GM21786 (cell line): ENCODE measurements around the gene SOX13.
"Not testable (repeated sequence)": the region's sequence is repeated elsewhere in the genome, so short reads cannot be mapped to it uniquely, and the experiment has no call there.

Source experiments
- ATAC-seq: cut with Tn5 transposase; IDR thresholded peaks from one replicate; pipeline ENCODE4 v1.9.1; 2021; ENCODE audit not compliant: unreplicated experiment

Gene SOX13

GRCh38 chr1:204085876-204086275 lies 13.0 kb downstream of the SOX13 start:
- ATAC-seq: no peak

- no peak for ATAC-seq
These were observed 14.4 kb downstream of the SOX13 start for GRCh38 chr1:204087181-204087892.

GRCh38 chr1:204087893-204088528 lies 15.1 kb downstream of the SOX13 start:
- ATAC-seq: no peak

- no peak for ATAC-seq
These were observed 15.7 kb downstream of the SOX13 start for GRCh38 chr1:204088596-204088995.

GRCh38 chr1:204089044-204089751 lies 16.3 kb downstream of the SOX13 start:
- no peak for ATAC-seq

GRCh38 chr1:204090132-204090531 lies 17.2 kb downstream of the SOX13 start:
- not testable (repeated sequence) for ATAC-seq

- ATAC-seq: no peak
These were observed 18.2 kb downstream of the SOX13 start for GRCh38 chr1:204091066-204091465.

- ATAC-seq: no peak
These were observed 18.9 kb downstream of the SOX13 start for GRCh38 chr1:204091787-204092312.

- no peak for ATAC-seq
These were observed 19.9 kb downstream of the SOX13 start for GRCh38 chr1:204092632-204093420.

- no peak for ATAC-seq
These were observed 20.5 kb downstream of the SOX13 start for GRCh38 chr1:204093421-204093717.

GRCh38 chr1:204093781-204094180 lies 20.9 kb downstream of the SOX13 start:
- no peak for ATAC-seq

GRCh38 chr1:204094313-204094729 lies 21.4 kb downstream of the SOX13 start:
- no peak for ATAC-seq

- ATAC-seq: no peak
These were observed 22.1 kb downstream of the SOX13 start for GRCh38 chr1:204094856-204095634.

GRCh38 chr1:204096931-204097330 lies 24.0 kb downstream of the SOX13 start:
- no peak for ATAC-seq

GRCh38 chr1:204098683-204099082 lies 25.8 kb downstream of the SOX13 start:
- ATAC-seq: no peak

- ATAC-seq: not testable (repeated sequence)
These were observed 26.8 kb downstream of the SOX13 start for GRCh38 chr1:204099754-204100153.

- no peak for ATAC-seq
These were observed 29.2 kb downstream of the SOX13 start for GRCh38 chr1:204102029-204102611.

- ATAC-seq: no peak
These were observed 30.0 kb downstream of the SOX13 start for GRCh38 chr1:204102739-204103430.

GRCh38 chr1:204103431-204103741 lies 30.5 kb downstream of the SOX13 start:
- no peak for ATAC-seq
